Measurements from ENCODE around the gene OR52M1.

Gene OR52M1

DNA sequence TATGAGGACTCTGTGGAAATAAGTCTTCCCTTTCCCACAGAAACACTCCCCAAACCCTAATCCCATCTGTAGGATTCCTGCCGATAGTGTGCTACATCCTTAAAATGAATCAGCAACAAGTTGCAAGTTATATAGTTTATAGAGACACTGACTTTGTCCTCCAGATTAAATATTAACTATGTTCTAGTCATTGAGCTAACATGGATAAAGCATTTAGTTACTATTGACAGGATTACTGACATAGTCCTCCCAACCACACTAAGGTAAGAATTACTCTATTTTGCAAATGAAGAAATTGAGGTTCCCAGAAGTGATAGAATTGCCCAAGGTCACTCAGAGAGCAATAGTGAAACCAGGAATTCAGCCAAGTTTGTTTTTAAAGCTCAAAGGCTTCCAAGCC lies 1.9 kb downstream of the OR52M1 start:
- TF ChIP-seq, protein P1, sequence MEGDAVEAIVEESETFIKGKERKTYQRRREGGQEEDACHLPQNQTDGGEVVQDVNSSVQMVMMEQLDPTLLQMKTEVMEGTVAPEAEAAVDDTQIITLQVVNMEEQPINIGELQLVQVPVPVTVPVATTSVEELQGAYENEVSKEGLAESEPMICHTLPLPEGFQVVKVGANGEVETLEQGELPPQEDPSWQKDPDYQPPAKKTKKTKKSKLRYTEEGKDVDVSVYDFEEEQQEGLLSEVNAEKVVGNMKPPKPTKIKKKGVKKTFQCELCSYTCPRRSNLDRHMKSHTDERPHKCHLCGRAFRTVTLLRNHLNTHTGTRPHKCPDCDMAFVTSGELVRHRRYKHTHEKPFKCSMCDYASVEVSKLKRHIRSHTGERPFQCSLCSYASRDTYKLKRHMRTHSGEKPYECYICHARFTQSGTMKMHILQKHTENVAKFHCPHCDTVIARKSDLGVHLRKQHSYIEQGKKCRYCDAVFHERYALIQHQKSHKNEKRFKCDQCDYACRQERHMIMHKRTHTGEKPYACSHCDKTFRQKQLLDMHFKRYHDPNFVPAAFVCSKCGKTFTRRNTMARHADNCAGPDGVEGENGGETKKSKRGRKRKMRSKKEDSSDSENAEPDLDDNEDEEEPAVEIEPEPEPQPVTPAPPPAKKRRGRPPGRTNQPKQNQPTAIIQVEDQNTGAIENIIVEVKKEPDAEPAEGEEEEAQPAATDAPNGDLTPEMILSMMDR (conservative IDR thresholded peaks at IDR 0.05) = no peak
- H3K27ac ChIP-seq = peak overlapping the region; percentile 65

GRCh38 chr11:4547416-4547815 lies 2.4 kb downstream of the OR52M1 start:
- peak overlapping the region; percentile 65 for H3K27ac ChIP-seq
- TF ChIP-seq, protein P1 (conservative IDR thresholded peaks at IDR 0.05) = no peak

DNA sequence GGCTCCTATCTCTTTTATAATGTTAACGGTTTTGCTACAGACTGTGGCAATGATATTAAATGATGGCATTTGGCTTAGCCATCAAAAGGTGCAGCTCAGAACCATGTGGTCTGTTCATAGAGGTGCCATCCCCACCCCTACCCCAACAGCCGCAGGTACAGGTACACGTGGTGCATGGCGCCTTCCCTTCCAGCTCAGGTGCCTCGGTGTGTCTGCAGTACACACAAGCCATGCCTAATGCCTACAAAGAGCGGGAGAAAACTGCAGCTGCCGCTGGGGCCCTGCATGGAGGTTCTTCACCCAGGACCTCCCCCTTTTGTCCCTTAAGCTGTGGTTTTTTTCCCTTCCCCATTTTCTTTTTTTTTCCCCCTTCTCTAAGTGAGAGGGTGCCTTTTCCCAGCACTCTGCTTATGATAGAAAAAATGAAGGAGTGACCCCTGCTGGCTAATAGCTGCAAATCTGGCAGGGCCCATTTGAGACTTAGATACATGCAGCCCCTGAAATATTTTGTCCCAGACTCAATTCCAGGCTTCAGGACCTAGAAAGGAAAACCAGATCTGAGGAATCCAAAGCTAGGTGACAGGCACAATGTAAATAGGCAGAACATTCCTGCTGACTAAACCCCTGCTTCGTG lies 6.5 kb downstream of the OR52M1 start:
- TF ChIP-seq, protein P1 (conservative IDR thresholded peaks at IDR 0.05) = no peak
- H3K27ac ChIP-seq = no peak overlapping the region

- TF ChIP-seq, protein P1 (conservative IDR thresholded peaks at IDR 0.05) = no peak
Measured at GRCh38 chr11:4559527-4560440, 14.8 kb downstream of the OR52M1 start.

GRCh38 chr11:4560467-4560866 lies 15.5 kb downstream of the OR52M1 start:
- TF ChIP-seq, protein P1 (conservative IDR thresholded peaks at IDR 0.05) = no peak
- H3K27ac ChIP-seq = peak overlapping the region; percentile 90

More at GRCh38 chr11:4559527-4560440, 14.8 kb downstream of the OR52M1 start:
- H3K27ac ChIP-seq = peak overlapping the region; percentile 90

DNA sequence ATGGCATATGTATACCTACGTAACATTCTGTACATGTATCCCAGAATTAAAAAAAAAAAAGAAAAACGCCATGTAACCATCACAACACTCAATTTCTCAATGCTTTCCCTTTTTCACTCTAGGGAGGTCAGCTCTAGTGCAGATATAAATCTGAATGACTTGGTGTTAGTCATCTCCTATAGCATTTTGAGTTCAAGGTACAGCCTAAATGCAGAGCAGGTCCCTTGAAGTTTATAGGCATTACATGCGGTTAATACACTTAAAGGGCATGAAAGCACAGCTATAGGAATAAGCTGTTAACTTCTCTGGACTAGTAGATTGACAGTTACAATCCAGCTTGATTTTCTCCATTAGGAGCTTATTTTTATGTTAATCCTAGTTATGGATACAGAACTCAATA lies 20.4 kb downstream of the OR52M1 start:
- TF ChIP-seq, protein P1 (conservative IDR thresholded peaks at IDR 0.05) = no peak
- no peak overlapping the region for H3K27ac ChIP-seq

DNA sequence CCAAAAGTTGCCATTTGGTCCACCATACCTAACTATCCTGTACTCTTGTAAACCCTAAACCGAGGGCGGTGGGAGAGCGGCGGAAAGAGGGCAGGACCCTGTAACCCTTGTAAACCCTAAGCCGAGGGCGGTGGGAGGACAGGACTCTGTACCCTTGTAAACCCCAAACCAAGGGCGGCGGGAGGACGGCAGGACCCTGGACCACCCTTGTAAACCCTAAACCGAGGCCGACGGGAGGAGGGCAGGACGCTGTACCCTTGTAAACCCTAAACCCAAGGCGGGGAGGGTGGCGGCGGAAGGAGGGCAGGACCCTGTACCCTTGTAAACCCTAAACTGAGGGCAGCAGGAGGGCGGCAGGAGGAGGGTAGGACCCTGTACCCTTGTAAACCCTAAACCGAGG lies 24.1 kb downstream of the OR52M1 start:
- H3K27ac ChIP-seq = no peak overlapping the region
- TF ChIP-seq, protein P1 (conservative IDR thresholded peaks at IDR 0.05) = no peak

All from VCaP (cell line).